GM23338 (cell line): Measurements from ENCODE around the gene A3GALT2. TPM values are rescaled to one million over a fixed set of nuclear protein-coding genes. Genes with fewer than 3 reads are reported as not detected.

Source experiments
- ATAC-seq: fragments of 200-7000 bp; cut with Tn5 transposase; 3 replicates; pipeline ENCODE4 v1.9.1; 2020
- DNase-seq: peaks from one replicate; pipeline ENCODE4 v3.0.0-alpha.2; 2015; ENCODE audit warnings: low spot score
- H2AFZ ChIP-seq: fragments of 200-600 bp; sonication (generic); 2 replicates; pipeline ENCODE4 v1.8.0; 2016; ENCODE audit warnings: antibody characterized with exemption, mild to moderate bottlenecking, moderate library complexity
- H3F3A ChIP-seq: fragments of 200-600 bp; sonication (generic); replicated peaks from 2 replicates; pipeline ENCODE4 v1.8.0; 2017; ENCODE audit warnings: antibody characterized with exemption, mixed run types, low read depth
- H3K27ac ChIP-seq: fragments of 200-600 bp; sonication (generic); 2 replicates; pipeline ENCODE4 v1.6.1; 2016; ENCODE audit warnings: low read depth
- H3K27me3 ChIP-seq: fragments of 200-600 bp; sonication (generic); 2 replicates; pipeline ENCODE4 v1.8.0; 2016; ENCODE audit warnings: mild to moderate bottlenecking, mixed run types, moderate library complexity; ENCODE audit not compliant: insufficient read depth
- H3K36me3 ChIP-seq: fragments of 200-600 bp; sonication (generic); 2 replicates; pipeline ENCODE4 v1.8.0; 2016; ENCODE audit warnings: mild to moderate bottlenecking; ENCODE audit not compliant: insufficient read depth
- H3K4me1 ChIP-seq: fragments of 200-600 bp; sonication (generic); 2 replicates; pipeline ENCODE4 v1.8.0; 2016; ENCODE audit warnings: mild to moderate bottlenecking, moderate library complexity; ENCODE audit not compliant: insufficient read depth
- H3K4me2 ChIP-seq: fragments of 200-600 bp; sonication (generic); 2 replicates; pipeline ENCODE4 v1.7.1; 2017; ENCODE audit warnings: mixed run types
- H3K4me3 ChIP-seq: fragments of 200-600 bp; sonication (generic); 2 replicates; pipeline ENCODE4 v1.6.1; 2016; ENCODE audit warnings: mixed run types
- H3K79me2 ChIP-seq: fragments of 200-600 bp; sonication (generic); replicated peaks from 2 replicates; pipeline ENCODE4 v1.8.0; 2017; ENCODE audit warnings: mild to moderate bottlenecking; ENCODE audit not compliant: insufficient read depth
- H3K9me2 ChIP-seq: fragments of 200-600 bp; sonication (generic); 2 replicates; pipeline ENCODE4 v1.8.0; 2017; ENCODE audit not compliant: insufficient read depth
- H4K20me1 ChIP-seq: fragments of 200-600 bp; sonication (generic); replicated peaks from 2 replicates; pipeline ENCODE4 v1.8.0; 2017; ENCODE audit warnings: mild to moderate bottlenecking; ENCODE audit not compliant: insufficient read depth
- H3K27ac Mint-ChIP-seq: 2 replicates; pipeline ENCODE4 v1.8.0; 2020; ENCODE audit warnings: inconsistent platforms, mild to moderate bottlenecking, moderate library complexity, mixed read lengths
- H3K27me3 Mint-ChIP-seq: 3 replicates; pipeline ENCODE4 v1.8.0; 2022; ENCODE audit warnings: low read depth, mild to moderate bottlenecking, moderate library complexity, mixed read lengths, inconsistent platforms; ENCODE audit not compliant: insufficient read depth, poor library complexity
- H3K36me3 Mint-ChIP-seq: 3 replicates; pipeline ENCODE4 v1.8.0; 2021; ENCODE audit warnings: low read depth, mild to moderate bottlenecking, inconsistent platforms, moderate library complexity, mixed read lengths
- H3K4me1 Mint-ChIP-seq: 3 replicates; pipeline ENCODE4 v1.8.0; 2020; ENCODE audit warnings: mild to moderate bottlenecking, inconsistent platforms, mixed read lengths
- H3K4me3 Mint-ChIP-seq: 3 replicates; pipeline ENCODE4 v1.8.0; 2021; ENCODE audit warnings: moderate library complexity, mild to moderate bottlenecking, inconsistent platforms, mixed read lengths
- H3K9me3 Mint-ChIP-seq: 3 replicates; pipeline ENCODE4 v1.8.0; 2020; ENCODE audit warnings: moderate library complexity, mild to moderate bottlenecking, inconsistent platforms, mixed read lengths
- JUNB ChIP-seq: IDR thresholded peaks from one replicate; pipeline ENCODE4 v1.6.1; 2016; ENCODE audit warnings: antibody characterized with exemption; ENCODE audit not compliant: unreplicated experiment
- STAT1 ChIP-seq: IDR thresholded peaks from one replicate; pipeline ENCODE4 v1.6.1; 2016; ENCODE audit warnings: antibody characterized with exemption; ENCODE audit not compliant: unreplicated experiment
- ZNF114 ChIP-seq: fragments of 250-450 bp; sonication (Bioruptor Pico); IDR thresholded peaks from 2 replicates; pipeline ENCODE4 v1.5.0; 2020; ENCODE audit warnings: mild to moderate bottlenecking, moderate library complexity
- ZNF331 ChIP-seq: fragments of 250-450 bp; sonication (Bioruptor Pico); IDR thresholded peaks from 2 replicates; pipeline ENCODE4 v1.5.0; 2020; ENCODE audit warnings: low read depth, mild to moderate bottlenecking, moderate library complexity
- polyA plus RNA-seq: library from polyadenylated mRNA; unstranded; fragments of >200 nt; fragmentation: Nextera tagmentation; extraction: Ambion mirVana; gene quantifications from 2 replicates; pipeline ENCODE4 v1.2.1, GENCODE V29; 2016
- total RNA-seq: library from RNA; depleted of rRNA; stranded (reverse); fragments of >200 nt; shearing (Covaris generic); gene quantifications from 2 replicates; pipeline ENCODE4 v1.2.3, GENCODE V29; 2014
- TF ChIP-seq, protein P1 (sequence below), 2 experiments: fragments of 200-600 bp in 1 of 2; sonication (generic) in 1 of 2; conservative IDR thresholded peaks; 2 replicates each; pipeline versions ENCODE4 v1.5.1 to v1.6.1; 2016 to 2017; ENCODE audit warnings: antibody characterized with exemption in 2 of 2, low read depth in 2 of 2, mild to moderate bottlenecking in 2 of 2, moderate library complexity in 1 of 2
- TF ChIP-seq, protein P2 (sequence below): IDR thresholded peaks from 2 replicates; pipeline ENCODE4 v1.6.1; 2016; ENCODE audit warnings: antibody characterized with exemption

A3GALT2 gene
- total and polyA plus RNA-seq, 2 experiments from 2014 or later = not detected

DNA sequence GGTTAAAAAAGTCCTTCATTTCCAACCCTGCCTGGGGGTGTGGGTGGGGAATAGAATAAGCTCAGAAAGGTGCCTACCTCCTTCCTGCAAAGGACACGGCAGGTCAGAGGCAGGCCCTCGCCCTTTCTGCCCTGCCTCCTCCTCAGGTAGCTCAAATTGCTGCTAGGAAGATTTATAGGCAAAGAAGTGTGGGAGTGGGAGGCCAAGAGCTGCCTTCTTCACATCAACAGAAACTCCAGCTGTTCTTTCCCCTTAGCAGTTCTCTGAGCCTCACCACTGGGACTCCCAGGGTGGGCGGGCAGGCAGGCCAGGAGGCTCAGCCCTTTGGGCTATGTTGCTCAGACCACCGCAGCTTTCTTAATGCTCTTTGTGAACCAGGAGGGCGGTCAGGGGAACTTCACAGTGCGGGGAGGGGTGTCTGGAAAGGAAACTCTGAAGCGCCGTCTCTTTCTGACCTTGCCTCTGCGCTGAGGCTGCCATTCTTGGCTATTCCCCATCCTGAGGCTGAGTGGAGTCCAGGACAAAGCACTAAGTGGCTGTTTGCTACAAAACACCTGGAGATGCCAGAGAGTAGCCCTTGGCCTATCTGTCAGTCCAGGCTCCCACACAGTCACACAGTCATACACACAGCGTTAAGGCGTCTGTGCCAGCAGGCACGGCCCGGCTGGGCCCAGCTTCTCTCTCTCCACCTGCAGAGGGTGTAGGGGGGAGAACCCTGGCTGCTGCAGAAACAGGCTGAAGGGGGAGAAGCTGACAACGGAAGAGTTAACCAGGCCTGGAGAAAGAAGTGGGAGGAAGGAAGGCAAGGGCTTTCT, 3.0 kb upstream of the A3GALT2 start:
- no peak overlapping the region for H3K4me3 ChIP-seq
- Mint-ChIP-seq H3K27ac (no peak overlapping the region), H3K36me3 (peaks cover 5% of the 10 kb centered on the region; the same call in 2 of the 3 replicates), H3K27me3 (peaks cover 5% of the 10 kb centered on the region), H3K4me1 (peaks cover 8% of the 10 kb centered on the region; the same call in 2 of the 3 replicates), H3K9me3 (no peaks in the 10 kb centered on the region), H3K4me3 (no peak overlapping the region)
- no peaks in the 10 kb centered on the region; the same call in 1 of the 2 replicates for H4K20me1 ChIP-seq
- no peaks in the 10 kb centered on the region for H3K79me2 ChIP-seq
- no peaks in the 10 kb centered on the region for H3K27me3 ChIP-seq
- no peak overlapping the region for H2AFZ ChIP-seq
- peak; percentile 53 for ATAC-seq
- H3K36me3 ChIP-seq = no peaks in the 10 kb centered on the region
- no peak overlapping the region for H3K4me2 ChIP-seq
- TF ChIP-seq JUNB (no peak), ZNF331 (CRISPR knock-in tag) (no peak)
- TF ChIP-seq, protein P1, sequence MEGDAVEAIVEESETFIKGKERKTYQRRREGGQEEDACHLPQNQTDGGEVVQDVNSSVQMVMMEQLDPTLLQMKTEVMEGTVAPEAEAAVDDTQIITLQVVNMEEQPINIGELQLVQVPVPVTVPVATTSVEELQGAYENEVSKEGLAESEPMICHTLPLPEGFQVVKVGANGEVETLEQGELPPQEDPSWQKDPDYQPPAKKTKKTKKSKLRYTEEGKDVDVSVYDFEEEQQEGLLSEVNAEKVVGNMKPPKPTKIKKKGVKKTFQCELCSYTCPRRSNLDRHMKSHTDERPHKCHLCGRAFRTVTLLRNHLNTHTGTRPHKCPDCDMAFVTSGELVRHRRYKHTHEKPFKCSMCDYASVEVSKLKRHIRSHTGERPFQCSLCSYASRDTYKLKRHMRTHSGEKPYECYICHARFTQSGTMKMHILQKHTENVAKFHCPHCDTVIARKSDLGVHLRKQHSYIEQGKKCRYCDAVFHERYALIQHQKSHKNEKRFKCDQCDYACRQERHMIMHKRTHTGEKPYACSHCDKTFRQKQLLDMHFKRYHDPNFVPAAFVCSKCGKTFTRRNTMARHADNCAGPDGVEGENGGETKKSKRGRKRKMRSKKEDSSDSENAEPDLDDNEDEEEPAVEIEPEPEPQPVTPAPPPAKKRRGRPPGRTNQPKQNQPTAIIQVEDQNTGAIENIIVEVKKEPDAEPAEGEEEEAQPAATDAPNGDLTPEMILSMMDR (conservative IDR thresholded peaks at IDR 0.05; ENCODE audit: low read depth in 2 of 2) = peak in 1 of 2 experiments; percentile 21; a peak in 2 of 4 replicates
- no peaks in the 10 kb centered on the region for H3K9me2 ChIP-seq
- no peaks in the 10 kb centered on the region for H3F3A ChIP-seq
- no peak overlapping the region for H3K27ac ChIP-seq
- no peaks in the 10 kb centered on the region for H3K4me1 ChIP-seq
- DNase-seq = no peak

DNA sequence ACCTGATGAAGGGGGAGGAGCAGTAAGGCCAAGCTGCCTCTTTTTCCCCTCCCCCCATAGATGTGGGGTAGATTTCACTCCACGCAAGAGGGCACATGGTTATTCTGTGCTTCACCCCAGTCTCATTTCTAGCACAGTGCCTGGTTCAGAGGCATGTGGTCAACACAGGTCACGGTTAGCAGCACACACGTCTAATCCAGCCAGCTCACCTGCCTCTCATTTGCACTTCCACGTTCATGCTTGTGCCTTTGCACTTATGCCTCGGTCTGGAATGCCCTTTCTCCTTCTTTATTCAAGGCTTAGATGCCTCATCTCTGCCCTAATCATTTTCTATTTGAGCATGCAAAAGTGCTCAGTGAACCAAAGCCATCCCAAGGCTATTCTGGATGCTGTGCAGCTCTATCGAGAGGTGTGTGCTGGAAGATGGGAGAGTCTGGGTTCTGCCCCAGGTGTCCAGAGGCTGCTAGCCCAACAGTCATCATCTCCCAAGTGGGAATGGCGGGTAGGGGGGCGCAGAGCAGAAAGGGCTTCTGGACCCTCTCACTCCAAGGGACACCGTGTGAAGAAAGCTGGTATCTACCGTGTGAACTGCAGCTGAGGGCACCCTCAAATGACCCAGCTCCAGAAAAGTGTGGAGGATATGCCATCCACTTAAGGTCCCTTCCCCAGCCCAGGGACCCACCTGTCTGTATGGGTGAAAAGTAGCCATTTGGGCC, 2.1 kb upstream of the A3GALT2 start:
- Histone ChIP-seq H4K20me1 (no peaks in the 10 kb centered on the region; the same call in 1 of the 2 replicates), H3K4me1 (no peaks in the 10 kb centered on the region), H3K36me3 (no peaks in the 10 kb centered on the region), H3K27me3 (no peaks in the 10 kb centered on the region), H3K4me3 (no peak overlapping the region), H3K4me2 (no peak overlapping the region), H2AFZ (no peak overlapping the region), H3F3A (no peaks in the 10 kb centered on the region), H3K27ac (no peak overlapping the region), H3K9me2 (no peaks in the 10 kb centered on the region), H3K79me2 (no peaks in the 10 kb centered on the region)
- H3K27me3 Mint-ChIP-seq = peaks cover 5% of the 10 kb centered on the region
- H3K4me1 Mint-ChIP-seq = peaks cover 14% of the 10 kb centered on the region
- TF ChIP-seq ZNF114 (no peak), STAT1 (no peak)
- TF ChIP-seq, protein P2, sequence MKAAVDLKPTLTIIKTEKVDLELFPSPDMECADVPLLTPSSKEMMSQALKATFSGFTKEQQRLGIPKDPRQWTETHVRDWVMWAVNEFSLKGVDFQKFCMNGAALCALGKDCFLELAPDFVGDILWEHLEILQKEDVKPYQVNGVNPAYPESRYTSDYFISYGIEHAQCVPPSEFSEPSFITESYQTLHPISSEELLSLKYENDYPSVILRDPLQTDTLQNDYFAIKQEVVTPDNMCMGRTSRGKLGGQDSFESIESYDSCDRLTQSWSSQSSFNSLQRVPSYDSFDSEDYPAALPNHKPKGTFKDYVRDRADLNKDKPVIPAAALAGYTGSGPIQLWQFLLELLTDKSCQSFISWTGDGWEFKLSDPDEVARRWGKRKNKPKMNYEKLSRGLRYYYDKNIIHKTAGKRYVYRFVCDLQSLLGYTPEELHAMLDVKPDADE = no peak
- ATAC-seq (no peak), DNase-seq (no peak)
- H3K4me3 Mint-ChIP-seq = no peak overlapping the region
- H3K27ac Mint-ChIP-seq = no peak overlapping the region
- no peaks in the 10 kb centered on the region for H3K36me3 Mint-ChIP-seq
- no peaks in the 10 kb centered on the region for H3K9me3 Mint-ChIP-seq
